GM15510 (cell line): ENCODE results near the gene RAB24.

ENCODE experiments used
- POLR2A ChIP-seq: IDR thresholded peaks from 3 replicates; pipeline ENCODE4 v1.6.1; 2011; ENCODE audit warnings: borderline replicate concordance; ENCODE audit not compliant: insufficient read length; ENCODE audit errors: extremely low read depth

RAB24 gene

DNA sequence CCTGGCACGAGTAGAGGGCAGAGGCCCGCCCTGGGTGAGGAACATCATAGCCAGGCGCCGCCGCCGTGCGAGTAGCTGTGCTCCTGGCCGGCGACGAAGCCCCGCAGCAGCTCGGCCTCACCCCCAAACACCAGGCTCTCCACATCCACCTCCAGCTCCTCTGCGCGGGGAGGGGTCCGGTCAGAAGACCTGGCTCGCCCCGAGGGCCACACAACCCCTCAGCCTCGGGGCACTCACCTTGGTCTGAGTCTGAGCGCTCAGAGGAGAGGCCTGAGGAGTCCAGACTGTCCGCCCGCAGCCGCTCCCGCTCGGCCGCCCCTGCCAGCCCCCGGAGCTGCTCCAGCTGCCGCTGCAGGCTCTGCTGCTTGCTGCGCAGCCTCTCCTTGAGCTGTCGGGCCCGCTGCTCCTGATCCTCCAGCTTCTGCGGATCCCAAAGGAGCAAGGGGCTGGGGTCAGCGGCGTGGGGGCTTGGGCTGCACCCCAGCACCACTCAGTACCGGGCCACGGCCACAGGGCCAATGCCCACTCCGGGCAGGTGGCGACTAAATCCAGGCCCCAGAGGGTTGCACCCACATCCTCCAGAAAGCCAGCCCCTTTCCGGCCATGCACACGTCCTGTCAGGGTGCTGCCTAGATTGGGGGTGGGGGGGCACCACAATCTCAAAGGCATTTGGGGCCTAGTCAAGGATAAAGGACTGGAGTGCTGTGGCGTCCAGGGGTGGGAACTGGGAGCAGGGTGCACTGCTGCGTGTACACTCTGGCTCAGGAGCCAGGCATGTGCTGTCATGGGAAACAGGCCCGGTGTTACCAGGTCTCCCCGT is 4.2 kb upstream of the RAB24 start:
- TF ChIP-seq POLR2A = no peak

GRCh38 chr5:177306674-177307543 is 3.4 kb upstream of the RAB24 start:
- no peak for TF ChIP-seq POLR2A

- no peak for TF ChIP-seq POLR2A
Observed at GRCh38 chr5:177304392-177305119, 1.0 kb upstream of the RAB24 start.

DNA sequence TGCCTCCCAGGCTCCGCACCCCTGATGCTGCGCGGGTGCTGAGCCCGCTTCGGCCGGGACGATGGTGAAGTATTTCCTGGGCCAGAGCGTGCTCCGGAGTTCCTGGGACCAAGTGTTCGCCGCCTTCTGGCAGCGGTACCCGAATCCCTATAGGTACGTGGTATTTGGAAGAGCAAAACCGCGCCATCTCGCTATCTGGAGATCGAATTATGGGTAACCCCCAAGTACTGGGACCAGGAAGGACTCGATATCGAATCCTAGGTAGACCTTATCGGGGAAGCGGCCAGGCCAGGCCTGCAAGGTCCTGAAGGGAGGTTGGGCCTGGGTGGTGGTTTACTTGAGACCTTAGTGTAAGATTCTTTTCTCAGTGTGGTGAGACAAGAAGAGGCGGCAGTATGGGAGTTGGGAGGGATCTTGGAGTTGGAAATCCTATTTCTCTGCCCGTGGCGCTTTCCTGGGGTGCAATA is 439 bp upstream of the RAB24 start:
- no peak for TF ChIP-seq POLR2A

- no peak for TF ChIP-seq POLR2A
Observed at GRCh38 chr5:177302354-177303110, 987 bp downstream of the RAB24 start.

GRCh38 chr5:177301503-177302165 is 1.9 kb downstream of the RAB24 start:
- no peak for TF ChIP-seq POLR2A

DNA sequence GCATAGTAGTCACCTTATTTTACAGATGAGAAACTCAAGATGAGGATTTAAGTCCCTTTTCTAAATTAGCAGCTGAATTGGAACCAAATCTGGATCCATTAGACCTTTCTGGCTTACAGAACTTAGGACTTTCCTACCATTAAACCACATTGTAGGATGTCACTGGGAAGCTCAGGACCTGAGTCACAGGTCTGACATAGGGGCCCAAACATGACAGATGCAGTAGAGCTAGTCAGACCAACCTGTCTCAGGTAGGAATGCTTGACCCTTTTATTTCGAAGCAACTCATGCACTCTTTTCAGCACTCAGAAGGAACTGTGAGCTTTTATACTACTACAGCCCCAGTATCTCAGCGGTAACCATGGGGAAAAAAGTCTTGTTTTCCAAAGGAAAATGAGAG is 2.6 kb downstream of the RAB24 start:
- no peak for TF ChIP-seq POLR2A

- no peak for TF ChIP-seq POLR2A
Observed at GRCh38 chr5:177300236-177300880, 3.2 kb downstream of the RAB24 start.

- no peak for TF ChIP-seq POLR2A
Observed at GRCh38 chr5:177299697-177300096, 3.8 kb downstream of the RAB24 start.

- TF ChIP-seq POLR2A = no peak
Observed at GRCh38 chr5:177297922-177298321, 5.6 kb downstream of the RAB24 start.

- TF ChIP-seq POLR2A = no peak
Observed at GRCh38 chr5:177296581-177296980, 6.9 kb downstream of the RAB24 start.

GRCh38 chr5:177295924-177296323 is 7.6 kb downstream of the RAB24 start:
- TF ChIP-seq POLR2A = no peak

- no peak for TF ChIP-seq POLR2A
Observed at GRCh38 chr5:177294632-177295031, 8.9 kb downstream of the RAB24 start.
